ENCODE results near the gene DTX1.
A peak's percentile ranks its signal among the peaks of the same experiment; 100 is the strongest.

Gene DTX1

DNA sequence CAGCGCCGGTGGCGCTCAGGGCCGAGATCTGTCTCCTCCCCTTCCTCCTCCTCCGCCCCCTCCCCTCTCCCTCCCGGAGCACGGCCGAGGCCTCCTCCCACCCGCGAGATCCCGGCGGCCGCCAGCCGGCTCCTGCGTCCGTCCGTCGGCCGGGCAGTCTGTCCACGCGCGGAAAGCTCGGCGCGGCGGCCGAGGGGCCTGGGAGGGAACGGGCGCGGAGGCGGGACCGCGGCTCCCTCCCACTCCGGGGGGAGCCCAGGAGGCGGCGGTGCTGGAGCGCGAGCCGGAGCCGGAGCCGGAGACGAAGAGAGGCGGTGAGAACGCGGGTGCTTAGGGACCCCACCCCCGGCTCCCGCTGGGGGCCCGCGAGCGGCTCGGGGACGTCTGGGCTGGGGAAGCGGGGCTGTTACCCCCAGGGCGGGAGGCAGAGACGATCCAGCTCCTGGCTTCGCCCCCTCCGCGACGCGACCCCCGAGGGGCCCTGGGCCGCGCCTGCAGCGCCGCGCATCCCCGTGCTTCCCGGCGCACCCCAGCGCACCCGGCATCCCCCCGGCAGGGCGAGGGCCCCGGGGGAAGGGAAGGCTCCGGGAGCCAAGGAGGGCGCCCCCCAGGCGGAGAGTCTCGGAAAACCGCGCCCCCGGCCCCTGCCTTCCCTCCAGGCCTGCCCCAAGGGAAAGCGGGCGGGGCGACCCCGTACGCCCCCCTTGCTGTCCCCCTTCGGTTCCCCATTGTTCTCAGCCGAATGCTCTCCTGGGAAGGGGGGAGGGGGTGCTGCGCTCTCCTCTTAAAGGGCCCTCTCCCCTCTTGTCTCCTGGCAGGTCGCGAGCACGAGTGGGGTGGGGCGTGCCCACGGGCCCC lies at the start of gene DTX1:
TSS of gene DTX1 (plus strand) at position 100 of the 858 bp plus-strand sequence. CDS start 1,463 bp downstream, outside the sequence.
- Histone ChIP-seq H3K36me3 (ENCODE audit: control insufficient read depth, insufficient read depth, low read length, severe bottlenecking) (no peaks in the 10 kb centered on the region), H3K9me3 (ENCODE audit: control insufficient read depth, low read length) (no peaks in the 10 kb centered on the region), H3K27me3 (replicated peaks; ENCODE audit: control insufficient read depth, insufficient read depth, low read length) (peaks cover 32% of the 10 kb centered on the region), H3K9ac (ENCODE audit: low read length) (peak within 1 kb of the TSS; percentile 75), H3K4me1 (ENCODE audit: control insufficient read depth, insufficient read depth, low read length) (peaks cover 8% of the 10 kb centered on the region), H3K4me3 (ENCODE audit: low read length) (peak within 1 kb of the TSS; percentile 79)
- DNase-seq (ENCODE audit: low read depth): peak; percentile 38

- no peaks in the 10 kb centered on the region for H3K27me3 ChIP-seq (replicated peaks; ENCODE audit: control insufficient read depth, insufficient read depth, low read length)
- no peak overlapping the region for H3K4me3 ChIP-seq (ENCODE audit: low read length)
- H3K9ac ChIP-seq (ENCODE audit: low read length): no peak overlapping the region
- no peaks in the 10 kb centered on the region for H3K36me3 ChIP-seq (ENCODE audit: control insufficient read depth, insufficient read depth, low read length, severe bottlenecking)
- H3K4me1 ChIP-seq (ENCODE audit: control insufficient read depth, insufficient read depth, low read length): no peaks in the 10 kb centered on the region
- H3K9me3 ChIP-seq (ENCODE audit: control insufficient read depth, low read length): peaks cover 5% of the 10 kb centered on the region
- peak; percentile 61 for DNase-seq (ENCODE audit: low read depth)
Observed at GRCh38 chr12:113007166-113007565, 49.4 kb upstream of the DTX1 start.

- H3K4me1 ChIP-seq (ENCODE audit: control insufficient read depth, insufficient read depth, low read length): peaks cover 10% of the 10 kb centered on the region
- H3K9me3 ChIP-seq (ENCODE audit: control insufficient read depth, low read length): peaks cover 5% of the 10 kb centered on the region
- no peak overlapping the region for H3K9ac ChIP-seq (ENCODE audit: low read length)
- H3K27me3 ChIP-seq (replicated peaks; ENCODE audit: control insufficient read depth, insufficient read depth, low read length): no peaks in the 10 kb centered on the region
- DNase-seq (ENCODE audit: low read depth): no peak
- H3K36me3 ChIP-seq (ENCODE audit: control insufficient read depth, insufficient read depth, low read length, severe bottlenecking): no peaks in the 10 kb centered on the region
- no peak overlapping the region for H3K4me3 ChIP-seq (ENCODE audit: low read length)
Observed at GRCh38 chr12:113010701-113011100, 45.8 kb upstream of the DTX1 start.

DNA sequence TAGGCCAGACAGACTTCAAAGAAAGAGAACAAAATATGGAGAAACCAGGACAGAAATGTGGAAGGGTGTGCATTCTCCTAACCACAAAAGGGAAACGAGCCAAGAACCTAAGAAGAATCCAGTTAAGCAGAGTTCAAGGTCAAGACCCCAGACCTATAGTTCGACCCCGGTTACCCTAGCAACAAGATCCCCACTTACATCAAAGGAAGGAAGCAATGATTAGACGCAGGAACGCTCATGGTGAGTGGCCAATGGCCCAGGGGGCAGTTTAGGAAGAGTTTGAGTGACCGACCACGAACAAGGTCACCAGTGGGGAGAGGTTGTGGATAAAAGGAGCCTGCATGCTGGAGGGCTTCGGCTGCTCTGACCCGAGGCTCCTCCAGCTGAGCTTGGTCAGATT lies 42.0 kb upstream of the DTX1 start:
- Histone ChIP-seq H3K9me3 (ENCODE audit: control insufficient read depth, low read length) (peaks cover 5% of the 10 kb centered on the region), H3K4me3 (ENCODE audit: low read length) (no peak overlapping the region), H3K4me1 (ENCODE audit: control insufficient read depth, insufficient read depth, low read length) (peaks cover 10% of the 10 kb centered on the region), H3K36me3 (ENCODE audit: control insufficient read depth, insufficient read depth, low read length, severe bottlenecking) (no peaks in the 10 kb centered on the region), H3K9ac (ENCODE audit: low read length) (no peak overlapping the region), H3K27me3 (replicated peaks; ENCODE audit: control insufficient read depth, insufficient read depth, low read length) (no peaks in the 10 kb centered on the region)
- DNase-seq (ENCODE audit: low read depth): no peak

- Histone ChIP-seq H3K9ac (ENCODE audit: low read length) (no peak overlapping the region), H3K4me3 (ENCODE audit: low read length) (no peak overlapping the region), H3K27me3 (replicated peaks; ENCODE audit: control insufficient read depth, insufficient read depth, low read length) (no peaks in the 10 kb centered on the region), H3K4me1 (ENCODE audit: control insufficient read depth, insufficient read depth, low read length) (peaks cover 10% of the 10 kb centered on the region), H3K36me3 (ENCODE audit: control insufficient read depth, insufficient read depth, low read length, severe bottlenecking) (no peaks in the 10 kb centered on the region), H3K9me3 (ENCODE audit: control insufficient read depth, low read length) (no peaks in the 10 kb centered on the region)
- no peak for DNase-seq (ENCODE audit: low read depth)
Observed at GRCh38 chr12:113016796-113017195, 39.7 kb upstream of the DTX1 start.

- no peaks in the 10 kb centered on the region for H3K36me3 ChIP-seq (ENCODE audit: control insufficient read depth, insufficient read depth, low read length, severe bottlenecking)
- DNase-seq (ENCODE audit: low read depth): peak; percentile 33
- H3K27me3 ChIP-seq (replicated peaks; ENCODE audit: control insufficient read depth, insufficient read depth, low read length): peaks cover 13% of the 10 kb centered on the region
- H3K4me1 ChIP-seq (ENCODE audit: control insufficient read depth, insufficient read depth, low read length): peaks cover 10% of the 10 kb centered on the region
- no peaks in the 10 kb centered on the region for H3K9me3 ChIP-seq (ENCODE audit: control insufficient read depth, low read length)
- no peak overlapping the region for H3K9ac ChIP-seq (ENCODE audit: low read length)
- H3K4me3 ChIP-seq (ENCODE audit: low read length): no peak overlapping the region
Observed at GRCh38 chr12:113019025-113019424, 37.5 kb upstream of the DTX1 start.

- no peak overlapping the region for H3K9ac ChIP-seq (ENCODE audit: low read length)
- no peaks in the 10 kb centered on the region for H3K36me3 ChIP-seq (ENCODE audit: control insufficient read depth, insufficient read depth, low read length, severe bottlenecking)
- no peaks in the 10 kb centered on the region for H3K4me1 ChIP-seq (ENCODE audit: control insufficient read depth, insufficient read depth, low read length)
- no peaks in the 10 kb centered on the region for H3K9me3 ChIP-seq (ENCODE audit: control insufficient read depth, low read length)
- no peak overlapping the region for H3K4me3 ChIP-seq (ENCODE audit: low read length)
- peaks cover 17% of the 10 kb centered on the region for H3K27me3 ChIP-seq (replicated peaks; ENCODE audit: control insufficient read depth, insufficient read depth, low read length)
- no peak for DNase-seq (ENCODE audit: low read depth)
Observed at GRCh38 chr12:113021500-113021899, 35.0 kb upstream of the DTX1 start.

DNA sequence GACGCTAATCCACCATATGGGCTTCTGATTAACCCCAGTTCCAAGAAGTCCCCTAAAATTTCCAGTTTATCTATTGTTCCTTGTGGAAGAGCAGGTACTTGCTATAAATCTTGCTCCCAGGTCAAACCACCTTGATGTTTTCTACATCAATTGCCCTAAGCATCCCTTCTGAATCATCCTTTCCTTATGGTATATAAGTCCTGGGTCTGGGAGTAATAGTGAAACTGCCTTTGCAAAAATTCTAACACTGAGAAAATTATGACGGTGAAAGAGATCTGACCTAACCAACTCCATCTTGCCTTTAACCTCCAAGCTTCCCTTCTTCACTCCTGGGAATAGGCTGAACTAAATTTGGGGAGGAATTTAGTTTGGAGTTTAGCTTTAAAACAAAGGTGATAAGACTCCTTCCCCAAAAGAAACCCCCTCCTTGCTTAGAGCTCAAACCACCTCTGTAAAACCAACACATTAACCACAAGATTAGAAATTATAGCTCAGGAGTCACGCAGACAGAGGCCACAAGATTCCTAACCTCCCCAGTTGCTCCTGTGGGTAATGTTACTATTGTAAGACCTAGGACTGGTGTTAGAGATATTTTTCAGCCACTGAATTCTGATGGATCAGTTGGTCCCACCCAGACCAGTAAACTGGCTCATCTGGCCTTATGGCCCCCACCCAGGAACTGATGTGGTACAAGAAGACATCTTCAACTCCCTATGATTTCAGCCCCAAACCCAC lies 33.8 kb upstream of the DTX1 start:
- H3K27me3 ChIP-seq (replicated peaks; ENCODE audit: control insufficient read depth, insufficient read depth, low read length): peaks cover 17% of the 10 kb centered on the region
- no peak overlapping the region for H3K9ac ChIP-seq (ENCODE audit: low read length)
- no peak for DNase-seq (ENCODE audit: low read depth)
- H3K9me3 ChIP-seq (ENCODE audit: control insufficient read depth, low read length): no peaks in the 10 kb centered on the region
- no peaks in the 10 kb centered on the region for H3K36me3 ChIP-seq (ENCODE audit: control insufficient read depth, insufficient read depth, low read length, severe bottlenecking)
- no peaks in the 10 kb centered on the region for H3K4me1 ChIP-seq (ENCODE audit: control insufficient read depth, insufficient read depth, low read length)
- no peak overlapping the region for H3K4me3 ChIP-seq (ENCODE audit: low read length)

- Histone ChIP-seq H3K36me3 (ENCODE audit: control insufficient read depth, insufficient read depth, low read length, severe bottlenecking) (no peaks in the 10 kb centered on the region), H3K4me3 (ENCODE audit: low read length) (no peak overlapping the region), H3K9me3 (ENCODE audit: control insufficient read depth, low read length) (no peaks in the 10 kb centered on the region), H3K4me1 (ENCODE audit: control insufficient read depth, insufficient read depth, low read length) (no peaks in the 10 kb centered on the region), H3K9ac (ENCODE audit: low read length) (no peak overlapping the region), H3K27me3 (replicated peaks; ENCODE audit: control insufficient read depth, insufficient read depth, low read length) (peaks cover 22% of the 10 kb centered on the region)
- DNase-seq (ENCODE audit: low read depth): no peak
Observed at GRCh38 chr12:113027726-113028125, 28.8 kb upstream of the DTX1 start.

DNA sequence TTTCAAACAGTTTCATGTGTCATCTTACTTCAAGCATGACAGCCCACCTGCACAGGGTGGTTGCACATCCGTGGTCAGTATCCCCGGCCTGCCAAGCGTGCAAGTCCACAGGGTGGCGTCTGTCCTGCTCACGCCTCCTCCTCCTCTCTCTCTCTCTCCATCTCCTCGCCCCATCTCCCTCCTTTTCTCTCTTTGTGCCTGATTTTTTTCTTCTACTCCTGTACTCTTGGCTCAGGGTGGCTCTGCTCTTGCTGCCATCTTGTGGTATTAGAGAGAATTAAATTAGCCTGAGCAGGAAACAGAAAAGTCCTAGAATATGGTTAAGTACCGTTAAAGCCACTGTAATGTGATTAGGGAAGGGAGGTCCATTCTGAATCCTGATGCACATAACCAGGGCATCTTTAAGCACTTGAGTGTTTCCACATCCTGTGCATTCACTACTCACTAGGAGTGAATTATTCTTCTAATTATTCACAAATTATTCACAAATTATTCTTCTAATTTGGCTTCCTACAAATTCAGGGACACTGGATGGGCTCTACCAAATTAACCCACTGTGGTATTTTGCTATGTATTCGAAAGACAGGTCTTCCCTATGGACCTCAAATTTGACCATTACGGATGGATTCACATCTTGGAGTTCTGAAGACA lies 25.5 kb upstream of the DTX1 start:
- Histone ChIP-seq H3K4me1 (ENCODE audit: control insufficient read depth, insufficient read depth, low read length) (no peaks in the 10 kb centered on the region), H3K9ac (ENCODE audit: low read length) (no peak overlapping the region), H3K36me3 (ENCODE audit: control insufficient read depth, insufficient read depth, low read length, severe bottlenecking) (no peaks in the 10 kb centered on the region), H3K4me3 (ENCODE audit: low read length) (no peak overlapping the region), H3K27me3 (replicated peaks; ENCODE audit: control insufficient read depth, insufficient read depth, low read length) (peaks cover 9% of the 10 kb centered on the region), H3K9me3 (ENCODE audit: control insufficient read depth, low read length) (no peaks in the 10 kb centered on the region)
- DNase-seq (ENCODE audit: low read depth): peak; percentile 77

- H3K4me1 ChIP-seq (ENCODE audit: control insufficient read depth, insufficient read depth, low read length): peaks cover 11% of the 10 kb centered on the region
- H3K9me3 ChIP-seq (ENCODE audit: control insufficient read depth, low read length): peaks cover 7% of the 10 kb centered on the region
- no peak overlapping the region for H3K9ac ChIP-seq (ENCODE audit: low read length)
- H3K36me3 ChIP-seq (ENCODE audit: control insufficient read depth, insufficient read depth, low read length, severe bottlenecking): no peaks in the 10 kb centered on the region
- no peaks in the 10 kb centered on the region for H3K27me3 ChIP-seq (replicated peaks; ENCODE audit: control insufficient read depth, insufficient read depth, low read length)
- H3K4me3 ChIP-seq (ENCODE audit: low read length): peak overlapping the region; percentile 46
- no peak for DNase-seq (ENCODE audit: low read depth)
Observed at GRCh38 chr12:113039911-113040445, 16.6 kb upstream of the DTX1 start.
